ENCODE measurements around the gene UNC5B.
A peak's percentile ranks its signal among the peaks of the same experiment; 100 is the strongest.

UNC5B gene

GRCh38 chr10:71255550-71255807, 43.1 kb downstream of the UNC5B start:
- no peak for DNase-seq

- no peak for DNase-seq
These were observed 43.7 kb downstream of the UNC5B start for GRCh38 chr10:71255808-71256660.

GRCh38 chr10:71256661-71257318, 44.4 kb downstream of the UNC5B start:
- DNase-seq, result no peak

GRCh38 chr10:71257319-71257997, 45.1 kb downstream of the UNC5B start:
- no peak for DNase-seq

GRCh38 chr10:71258046-71258445, 45.7 kb downstream of the UNC5B start:
- no peak for DNase-seq

GRCh38 chr10:71258446-71259145, 46.2 kb downstream of the UNC5B start:
- DNase-seq, result no peak

- no peak for DNase-seq
These were observed 46.9 kb downstream of the UNC5B start for GRCh38 chr10:71259282-71259681.

GRCh38 chr10:71259815-71260501, 47.6 kb downstream of the UNC5B start:
- DNase-seq, result no peak

GRCh38 chr10:71260622-71261325, 48.4 kb downstream of the UNC5B start:
- no peak for DNase-seq

GRCh38 chr10:71262027-71262426, 49.7 kb downstream of the UNC5B start:
- DNase-seq, result no peak

- no peak for DNase-seq
These were observed 50.4 kb downstream of the UNC5B start for GRCh38 chr10:71262817-71263216.

GRCh38 chr10:71263376-71263775, 51.0 kb downstream of the UNC5B start:
- DNase-seq, result no peak

GRCh38 chr10:71264345-71265200, 52.2 kb downstream of the UNC5B start:
- DNase-seq, result no peak

GRCh38 chr10:71265201-71265575, 52.8 kb downstream of the UNC5B start:
- no peak for DNase-seq

GRCh38 chr10:71265618-71266146, 53.3 kb downstream of the UNC5B start:
- DNase-seq, result no peak

- DNase-seq, result no peak
These were observed 54.0 kb downstream of the UNC5B start for GRCh38 chr10:71266147-71266917.

GRCh38 chr10:71266918-71267442, 54.6 kb downstream of the UNC5B start:
- DNase-seq, result no peak

GRCh38 chr10:71267508-71268240, 55.3 kb downstream of the UNC5B start:
- DNase-seq, result no peak

- peak; percentile 7 to 18 for DNase-seq
These were observed 55.9 kb downstream of the UNC5B start for GRCh38 chr10:71268247-71268691.

All from Kasumi-1 (cell line).